Measurements from ENCODE around the gene LDB3. TPM values are rescaled to one million over a fixed set of nuclear protein-coding genes. Genes with fewer than 3 reads are reported as not detected.
A peak's percentile ranks its signal among the peaks of the same experiment; 100 is the strongest.

LDB3 gene
- total and polyA plus RNA-seq, 2 of the 4 experiments (the other 2 are of a cell fraction) = 0.36 to 2.6 TPM

DNA sequence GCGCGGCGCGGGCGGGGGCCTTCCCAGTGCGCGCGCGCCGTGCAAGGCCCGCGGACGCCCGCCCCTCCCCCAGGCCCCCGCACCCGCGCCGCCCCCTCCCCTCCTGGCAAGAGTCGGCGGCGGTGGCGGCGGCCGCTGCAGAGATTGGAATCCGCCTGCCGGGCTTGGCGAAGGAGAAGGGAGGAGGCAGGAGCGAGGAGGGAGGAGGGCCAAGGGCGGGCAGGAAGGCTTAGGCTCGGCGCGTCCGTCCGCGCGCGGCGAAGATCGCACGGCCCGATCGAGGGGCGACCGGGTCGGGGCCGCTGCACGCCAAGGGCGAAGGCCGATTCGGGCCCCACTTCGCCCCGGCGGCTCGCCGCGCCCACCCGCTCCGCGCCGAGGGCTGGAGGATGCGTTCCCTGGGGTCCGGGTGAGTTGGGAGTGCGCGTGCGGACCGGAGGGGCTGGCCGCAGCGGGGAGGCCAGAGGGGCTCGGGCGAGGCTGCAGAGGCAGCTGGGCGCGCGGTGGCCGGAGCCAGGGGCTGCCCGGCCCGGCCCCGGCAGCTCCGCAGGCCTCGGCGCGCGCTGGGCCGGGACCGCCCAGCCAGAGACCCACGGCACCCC is 88.3 kb downstream of the LDB3 start, which contains the start of gene BMPR1A (continued):
- TF ChIP-seq CHD1 (IDR thresholded peaks at IDR 0.05; ENCODE audit: low read depth, low read length) = no peak

DNA sequence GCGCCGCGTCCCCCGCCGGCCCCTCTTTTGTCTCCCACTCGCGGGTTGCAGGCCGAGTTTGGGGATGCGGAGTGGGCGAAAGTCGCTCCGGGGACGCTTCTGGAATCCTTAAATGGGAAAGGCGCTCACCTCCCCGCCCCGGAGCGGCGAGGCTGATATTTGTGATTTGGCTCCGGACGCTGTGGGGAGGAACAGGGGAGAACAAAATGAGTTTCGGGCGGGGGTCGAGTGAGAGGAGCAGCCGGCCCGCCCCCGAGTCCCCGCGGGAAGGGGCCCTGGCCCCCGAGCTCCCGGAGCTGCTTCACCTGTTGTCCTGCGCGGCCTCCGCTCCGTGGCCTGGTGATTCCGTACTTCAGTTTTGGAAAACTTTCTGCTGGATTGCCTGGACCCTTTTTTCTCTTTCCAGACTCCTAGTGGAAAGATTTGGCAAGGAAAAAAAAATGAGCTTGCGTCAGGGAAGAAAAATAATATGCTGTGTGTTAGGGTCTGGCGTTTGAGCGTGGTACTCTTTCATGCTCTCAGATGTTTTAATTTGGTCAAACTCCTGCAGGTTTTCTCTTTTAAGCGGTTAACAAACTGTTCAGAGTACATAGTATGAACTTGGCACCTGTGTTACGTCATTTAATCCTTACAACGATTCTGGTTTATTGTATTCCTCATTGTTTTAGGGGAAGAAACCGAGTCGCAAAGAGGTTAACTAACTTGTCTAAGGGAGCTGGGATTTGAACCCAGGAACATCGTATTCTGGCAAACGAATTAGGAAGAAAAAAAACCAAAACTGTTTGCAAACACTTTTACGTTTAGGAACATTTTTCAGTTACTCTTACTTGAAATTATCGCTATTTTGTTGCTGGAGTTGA is 89.0 kb downstream of the LDB3 start:
- WGBS, 2 experiments (ENCODE audit: extremely low coverage in 2 of 2, insufficient read length in 1 of 2) = 0% methylated on average over 1 of the region's 47 CpGs; no CpG with 5 or more reads in 1 of the 2 experiments
- dilution Hi-C loops (cut with HindIII; ENCODE audit: low sequenced_read_pairs, unreplicated experiment) = no loop called here

More for the DNA sequence above, 89.0 kb downstream of the LDB3 start:
- peak overlapping the region; percentile 94 for H3K27ac ChIP-seq (ENCODE audit: insufficient read depth, low read length)
- no peak overlapping the region for H2AK5ac ChIP-seq (ENCODE audit: low read depth, low read length)
- peak overlapping the region; percentile 42 for H4K5ac ChIP-seq (ENCODE audit: low read depth, low read length)
- BruUV-seq (replicated peaks) = no TSS peak
- no peak for ATAC-seq (ENCODE audit: low read depth)
- H3K9ac ChIP-seq (ENCODE audit: low read depth, low read length) = peak overlapping the region; percentile 95
- peaks cover 2% of the 10 kb centered on the region; the same call in 1 of the 2 replicates for H3K4me1 ChIP-seq (ENCODE audit: control insufficient read depth, insufficient read depth, low read length)
- peak overlapping the region in 1 of 2 experiments; percentile 34; a peak in 2 of 4 replicates for H4K8ac ChIP-seq (ENCODE audit: low read depth in 2 of 2, low read length in 2 of 2)
- peak overlapping the region; percentile 99 for H3K4me3 ChIP-seq (ENCODE audit: insufficient read depth, low read depth, low read length)
- peak overlapping the region; percentile 96 for H3K4me2 ChIP-seq (ENCODE audit: low read depth, low read length)
- H4K91ac ChIP-seq (ENCODE audit: insufficient read depth, low read depth, low read length) = peak overlapping the region; percentile 38
- no peaks in the 10 kb centered on the region for H3K27me3 ChIP-seq (ENCODE audit: control insufficient read depth, insufficient read depth, low read length)
- 0 out of 2 replicates have a peak overlapping the region, but pooled peaks have one; percentile 26 for H2BK120ac ChIP-seq (ENCODE audit: low read depth, low read length)
- H4K20me1 ChIP-seq (ENCODE audit: insufficient read depth, low read length) = peaks cover 34% of the 10 kb centered on the region
- intact Hi-C loops (cut with micrococcal nuclease) = loop anchor here (1.0 to 5.0 kb wide), 4 partner anchors 46 to 142 kb away; no protein-coding TSS in a partner anchor
- ChIA-PET POLR2A (ENCODE audit: unreplicated experiment) (interaction anchor here (0.5 to 0.6 kb wide), 3 partner anchors 18 to 226 kb away, joined by 3 to 19 read pairs (median 6); no protein-coding TSS in a partner anchor), CTCF (interaction anchor here (0.6 to 1.1 kb wide), 3 partner anchors 16 to 120 kb away, joined by 4 to 5 read pairs (median 4); no protein-coding TSS in a partner anchor)
- H2BK20ac ChIP-seq (ENCODE audit: low read depth, low read length) = no peak overlapping the region
- H3K14ac ChIP-seq (replicated peaks; ENCODE audit: low read depth, low read length) = peak overlapping the region; percentile 74
- H3K4ac ChIP-seq (ENCODE audit: low read depth, low read length) = peak overlapping the region; percentile 49
- peak overlapping the region; percentile 64 for H3K23ac ChIP-seq (ENCODE audit: low read depth, low read length)
- peak overlapping the region; percentile 86 for H2AK9ac ChIP-seq (replicated peaks; ENCODE audit: low read depth, low read length, poor library complexity)
- H3K18ac ChIP-seq (ENCODE audit: low read depth, low read length) = peak overlapping the region; percentile 57
- H3K56ac ChIP-seq (ENCODE audit: extremely low read depth, insufficient read depth, low read length) = peak overlapping the region; percentile 66
- H3K9me3 ChIP-seq (ENCODE audit: control insufficient read depth, insufficient read depth, low read length) = no peaks in the 10 kb centered on the region
- H2AFZ ChIP-seq (replicated peaks; ENCODE audit: low read length, poor library complexity) = peak overlapping the region; percentile 92
- TF ChIP-seq CEBPB (IDR thresholded peaks at IDR 0.05; ENCODE audit: low read depth, low read length) (0 out of 2 replicates have a peak, but pooled peaks have one; percentile 34), SMC3 (IDR thresholded peaks at IDR 0.05; ENCODE audit: low read depth, low read length) (peak; percentile 22; the same call in 1 of the 2 replicates), RAD21 (IDR thresholded peaks at IDR 0.05; ENCODE audit: low read length) (peak; percentile 39), MXI1 (IDR thresholded peaks at IDR 0.05; ENCODE audit: borderline replicate concordance, low read depth, low read length) (no peak), MAZ (IDR thresholded peaks at IDR 0.05; ENCODE audit: borderline replicate concordance, low read depth, low read length) (peak; percentile 31; the same call in 1 of the 2 replicates)
- TF ChIP-seq, protein P1, sequence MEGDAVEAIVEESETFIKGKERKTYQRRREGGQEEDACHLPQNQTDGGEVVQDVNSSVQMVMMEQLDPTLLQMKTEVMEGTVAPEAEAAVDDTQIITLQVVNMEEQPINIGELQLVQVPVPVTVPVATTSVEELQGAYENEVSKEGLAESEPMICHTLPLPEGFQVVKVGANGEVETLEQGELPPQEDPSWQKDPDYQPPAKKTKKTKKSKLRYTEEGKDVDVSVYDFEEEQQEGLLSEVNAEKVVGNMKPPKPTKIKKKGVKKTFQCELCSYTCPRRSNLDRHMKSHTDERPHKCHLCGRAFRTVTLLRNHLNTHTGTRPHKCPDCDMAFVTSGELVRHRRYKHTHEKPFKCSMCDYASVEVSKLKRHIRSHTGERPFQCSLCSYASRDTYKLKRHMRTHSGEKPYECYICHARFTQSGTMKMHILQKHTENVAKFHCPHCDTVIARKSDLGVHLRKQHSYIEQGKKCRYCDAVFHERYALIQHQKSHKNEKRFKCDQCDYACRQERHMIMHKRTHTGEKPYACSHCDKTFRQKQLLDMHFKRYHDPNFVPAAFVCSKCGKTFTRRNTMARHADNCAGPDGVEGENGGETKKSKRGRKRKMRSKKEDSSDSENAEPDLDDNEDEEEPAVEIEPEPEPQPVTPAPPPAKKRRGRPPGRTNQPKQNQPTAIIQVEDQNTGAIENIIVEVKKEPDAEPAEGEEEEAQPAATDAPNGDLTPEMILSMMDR (conservative IDR thresholded peaks at IDR 0.05; ENCODE audit: low read depth, low read length) = peak; percentile 38; the same call in 1 of the 2 replicates
- H3K36me3 ChIP-seq (ENCODE audit: control insufficient read depth, insufficient read depth, low read length) = no peaks in the 10 kb centered on the region
- in situ Hi-C loops (cut with MboI; ENCODE audit: low sequenced_read_pairs) = no loop called here
- peaks cover 11 to 57% of the 10 kb centered on the region in 2 experiments for H3K79me1 ChIP-seq (ENCODE audit: low read depth in 1 of 2, low read length in 2 of 2)
- H2BK5ac ChIP-seq (ENCODE audit: low read depth, low read length, poor library complexity, severe bottlenecking) = peak overlapping the region; percentile 95
- peaks cover 7% of the 10 kb centered on the region; the same call in 1 of the 2 replicates for H3K9me1 ChIP-seq (ENCODE audit: insufficient read depth, low read length)
- DNase-seq = peak; percentile 65
- no peak overlapping the region for H2BK15ac ChIP-seq (ENCODE audit: low read depth, low read length)

All from IMR-90 (cell line).